Peyer's patch (tissue), 4 donors: Measurements from ENCODE around the gene PALLD.

Experiments
- POLR2A ChIP-seq, 2 donors: fragments of 450-650 bp; IDR thresholded peaks; one replicate each; pipeline ENCODE4 v1.5.1; 2017; ENCODE audit warnings: antibody characterized with exemption in 2 of 2, mild to moderate bottlenecking in 2 of 2, moderate library complexity in 2 of 2
- TF ChIP-seq, protein P1 (sequence below), 6 experiments: fragments of 450-650 bp in 4 of 6; fragments of 200-600 bp in 2 of 6; sonication (generic) in 1 of 6; IDR thresholded peaks; one replicate each; pipeline ENCODE4 v1.5.1; 2017 to 2019; ENCODE audit warnings: antibody characterized with exemption in 6 of 6, mild to moderate bottlenecking in 3 of 6, moderate library complexity in 1 of 6

GRCh38 chr4:168804146-168804545 lies 307.3 kb downstream of the PALLD start:
- TF ChIP-seq, protein P1, sequence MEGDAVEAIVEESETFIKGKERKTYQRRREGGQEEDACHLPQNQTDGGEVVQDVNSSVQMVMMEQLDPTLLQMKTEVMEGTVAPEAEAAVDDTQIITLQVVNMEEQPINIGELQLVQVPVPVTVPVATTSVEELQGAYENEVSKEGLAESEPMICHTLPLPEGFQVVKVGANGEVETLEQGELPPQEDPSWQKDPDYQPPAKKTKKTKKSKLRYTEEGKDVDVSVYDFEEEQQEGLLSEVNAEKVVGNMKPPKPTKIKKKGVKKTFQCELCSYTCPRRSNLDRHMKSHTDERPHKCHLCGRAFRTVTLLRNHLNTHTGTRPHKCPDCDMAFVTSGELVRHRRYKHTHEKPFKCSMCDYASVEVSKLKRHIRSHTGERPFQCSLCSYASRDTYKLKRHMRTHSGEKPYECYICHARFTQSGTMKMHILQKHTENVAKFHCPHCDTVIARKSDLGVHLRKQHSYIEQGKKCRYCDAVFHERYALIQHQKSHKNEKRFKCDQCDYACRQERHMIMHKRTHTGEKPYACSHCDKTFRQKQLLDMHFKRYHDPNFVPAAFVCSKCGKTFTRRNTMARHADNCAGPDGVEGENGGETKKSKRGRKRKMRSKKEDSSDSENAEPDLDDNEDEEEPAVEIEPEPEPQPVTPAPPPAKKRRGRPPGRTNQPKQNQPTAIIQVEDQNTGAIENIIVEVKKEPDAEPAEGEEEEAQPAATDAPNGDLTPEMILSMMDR (IDR thresholded peaks at IDR 0.05), result no peak
- no peak for TF ChIP-seq POLR2A (IDR thresholded peaks at IDR 0.05)
